ENCODE measurements around the gene TTL. TPM values are rescaled to one million over a fixed set of nuclear protein-coding genes. Genes with fewer than 3 reads are reported as not detected.
A peak's percentile ranks its signal among the peaks of the same experiment; 100 is the strongest.
"Not testable (repeated sequence)": the region's sequence is repeated elsewhere in the genome, so short reads cannot be mapped to it uniquely, and the experiment has no call there.

The TTL gene
- total RNA-seq, result 10 to 100 TPM; 11.6 to 24.2 (median 21.4) TPM

GRCh38 chr2:112481528-112482233, at the start of gene TTL:
TTL (plus strand) TSS chr2:112482156; CDS start chr2:112482345, 189 bp downstream.
- Histone ChIP-seq H3K4me1 (peaks cover 10 to 33% (median 15%) of the 10 kb centered on the region in 3 donors), H3K36me3 (peaks cover 0 to 9% (median 0%) of the 10 kb centered on the region in 3 donors), H3K27me3 (no peaks in the 10 kb centered on the region), H3K9me3 (no peaks in the 10 kb centered on the region), H3K4me3 (peak within 1 kb of the TSS; percentile 80 to 91 (median 88)), H3K27ac (peak within 1 kb of the TSS; percentile 92 to 95 (median 95))
- DNase-seq, result peak; percentile 4
- intact Hi-C loops (cut with DNase I), result no loop called here
- no peak for TF ChIP-seq POLR2A (IDR thresholded peaks at IDR 0.05)
- TF ChIP-seq, protein P1, sequence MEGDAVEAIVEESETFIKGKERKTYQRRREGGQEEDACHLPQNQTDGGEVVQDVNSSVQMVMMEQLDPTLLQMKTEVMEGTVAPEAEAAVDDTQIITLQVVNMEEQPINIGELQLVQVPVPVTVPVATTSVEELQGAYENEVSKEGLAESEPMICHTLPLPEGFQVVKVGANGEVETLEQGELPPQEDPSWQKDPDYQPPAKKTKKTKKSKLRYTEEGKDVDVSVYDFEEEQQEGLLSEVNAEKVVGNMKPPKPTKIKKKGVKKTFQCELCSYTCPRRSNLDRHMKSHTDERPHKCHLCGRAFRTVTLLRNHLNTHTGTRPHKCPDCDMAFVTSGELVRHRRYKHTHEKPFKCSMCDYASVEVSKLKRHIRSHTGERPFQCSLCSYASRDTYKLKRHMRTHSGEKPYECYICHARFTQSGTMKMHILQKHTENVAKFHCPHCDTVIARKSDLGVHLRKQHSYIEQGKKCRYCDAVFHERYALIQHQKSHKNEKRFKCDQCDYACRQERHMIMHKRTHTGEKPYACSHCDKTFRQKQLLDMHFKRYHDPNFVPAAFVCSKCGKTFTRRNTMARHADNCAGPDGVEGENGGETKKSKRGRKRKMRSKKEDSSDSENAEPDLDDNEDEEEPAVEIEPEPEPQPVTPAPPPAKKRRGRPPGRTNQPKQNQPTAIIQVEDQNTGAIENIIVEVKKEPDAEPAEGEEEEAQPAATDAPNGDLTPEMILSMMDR (IDR thresholded peaks at IDR 0.05), result peak in 1 of 6 experiments; percentile 12
- 0 to 2% methylated on average over 3 to 16 of the region's 82 CpGs for WGBS, 2 donors

- Histone ChIP-seq H3K27ac (peak overlapping the region; percentile 70 to 91 (median 88)), H3K4me1 (peaks cover 0 to 28% (median 9%) of the 10 kb centered on the region in 3 donors), H3K27me3 (peaks cover 0 to 11% (median 0%) of the 10 kb centered on the region in 4 donors), H3K4me3 (peak overlapping the region; percentile 47 to 71 (median 58))
- DNase-seq; intact Hi-C loops (cut with DNase I); H3K9me3 ChIP-seq; H3K36me3 ChIP-seq: not testable (repeated sequence)
- WGBS, 2 donors, result no CpG with 5 or more reads among the region's 22 CpGs
These were observed 49.6 kb upstream of the TTL start for GRCh38 chr2:112432390-112432734.

- no CpG with 5 or more reads among the region's 98 CpGs for WGBS, 2 donors
- H3K4me3 ChIP-seq, result peak overlapping the region; percentile 47 to 71 (median 58)
- DNase-seq; H3K36me3 ChIP-seq; H3K9me3 ChIP-seq; intact Hi-C loops (cut with DNase I): not testable (repeated sequence)
- H3K27ac ChIP-seq, result peak overlapping the region; percentile 70 to 91 (median 88)
- H3K4me1 ChIP-seq, result peaks cover 0 to 28% (median 9%) of the 10 kb centered on the region in 3 donors
- H3K27me3 ChIP-seq, result peaks cover 0 to 14% (median 0%) of the 10 kb centered on the region in 4 donors
These were observed 49.0 kb upstream of the TTL start for GRCh38 chr2:112432735-112433479.

DNA sequence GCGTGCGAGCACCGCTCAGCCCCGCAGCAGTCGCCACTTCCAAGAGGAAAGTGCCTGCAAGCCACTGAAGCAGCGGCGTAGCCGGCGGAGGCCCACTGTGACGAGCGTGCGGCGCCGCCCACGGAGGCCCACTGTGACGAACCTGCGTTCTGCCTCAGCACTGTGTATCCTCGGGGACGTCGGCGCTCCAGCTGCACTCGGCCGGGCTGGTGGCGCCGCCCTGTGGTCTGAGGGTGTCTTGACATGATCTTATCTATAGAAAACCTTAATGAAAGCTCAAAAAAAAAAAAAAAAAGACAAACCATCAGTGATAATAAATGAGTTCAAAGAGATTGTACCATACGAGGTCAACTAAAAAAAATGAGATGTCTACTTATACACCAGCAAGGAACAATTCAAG, 48.5 kb upstream of the TTL start, which contains the start of gene RGPD8:
Gene RGPD8, minus strand, starts transcription at position 166 of the 400 bp plus-strand sequence. CDS start 192 bp downstream, outside the sequence.
- DNase-seq; H3K36me3 ChIP-seq; intact Hi-C loops (cut with DNase I); H3K9me3 ChIP-seq: not testable (repeated sequence)
- H3K4me3 ChIP-seq, result peak within 1 kb of the TSS; percentile 47 to 71 (median 58)
- H3K27ac ChIP-seq, result peak within 1 kb of the TSS; percentile 70 to 91 (median 88)
- TF ChIP-seq, protein P1 (IDR thresholded peaks at IDR 0.05), result peak; percentile 33 to 69 (median 50)
- TF ChIP-seq POLR2A (IDR thresholded peaks at IDR 0.05), result peak in 1 of 4 donors; percentile 29
- H3K4me1 ChIP-seq, result peaks cover 0 to 28% (median 9%) of the 10 kb centered on the region in 3 donors
- peaks cover 0 to 14% (median 0%) of the 10 kb centered on the region in 4 donors for H3K27me3 ChIP-seq
- WGBS, 2 donors, result 0% methylated on average over 1 of the region's 26 CpGs

DNA sequence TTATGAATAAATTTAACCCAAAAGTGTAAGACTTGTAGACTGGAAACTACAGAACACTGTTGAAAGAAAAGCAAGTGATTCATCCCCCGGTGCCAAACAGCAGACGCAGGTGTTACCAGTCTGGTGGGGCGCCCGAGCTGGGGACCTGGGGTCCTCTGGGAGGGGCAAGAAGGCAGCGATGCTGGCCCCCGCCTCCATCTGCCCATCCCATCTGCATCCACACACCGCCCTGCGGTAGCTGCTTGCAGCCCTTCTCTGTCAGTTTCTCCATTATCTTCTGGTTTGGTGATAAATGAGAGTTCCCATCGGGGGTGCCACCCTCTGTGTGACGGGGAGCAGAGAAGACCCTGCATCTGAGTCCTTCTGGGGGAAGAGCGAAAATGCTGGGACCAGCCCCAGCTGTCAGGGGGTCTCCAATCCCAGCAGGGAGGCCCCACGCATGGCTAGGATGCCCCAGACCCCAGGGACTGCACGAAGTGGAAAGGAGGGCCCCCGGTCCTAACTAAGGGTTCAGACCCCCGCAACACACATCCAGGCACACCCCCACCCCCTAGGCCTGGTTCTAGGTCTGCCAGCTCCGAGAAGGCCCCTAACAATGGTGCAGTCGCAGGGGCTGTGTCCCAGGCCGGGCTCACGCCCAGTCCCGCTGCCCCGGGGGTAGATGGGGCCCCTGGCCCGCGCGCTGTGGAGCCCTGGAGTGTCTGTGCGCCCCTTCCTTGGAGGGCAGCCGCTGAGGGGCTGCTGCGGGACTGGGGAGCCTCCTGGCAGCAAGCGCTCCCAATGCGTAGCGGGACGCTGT, 47.8 kb upstream of the TTL start:
- Histone ChIP-seq H3K9me3 (no peaks in the 10 kb centered on the region), H3K27ac (no peak overlapping the region), H3K4me3 (no peak overlapping the region), H3K36me3 (no peaks in the 10 kb centered on the region), H3K27me3 (peaks cover 0 to 14% (median 0%) of the 10 kb centered on the region in 4 donors), H3K4me1 (peaks cover 0 to 28% (median 9%) of the 10 kb centered on the region in 3 donors)
- TF ChIP-seq, protein P1 (IDR thresholded peaks at IDR 0.05), result no peak
- no peak for TF ChIP-seq POLR2A (IDR thresholded peaks at IDR 0.05)
- no peak for DNase-seq
- WGBS, 2 donors, result 49 to 52% methylated on average over 8 to 11 of the region's 31 CpGs
- intact Hi-C loops (cut with DNase I), result no loop called here

GRCh38 chr2:112434890-112435715, 46.9 kb upstream of the TTL start:
- H3K36me3 ChIP-seq; H3K4me3 ChIP-seq; H3K9me3 ChIP-seq; H3K27ac ChIP-seq; intact Hi-C loops (cut with DNase I); DNase-seq: not testable (repeated sequence)
- WGBS, 2 donors, result 48 to 79% methylated on average over 6 to 9 of the region's 33 CpGs
- H3K27me3 ChIP-seq, result peaks cover 0 to 14% (median 0%) of the 10 kb centered on the region in 4 donors
- peaks cover 0 to 28% (median 9%) of the 10 kb centered on the region in 3 donors for H3K4me1 ChIP-seq

- H3K4me3 ChIP-seq; H3K36me3 ChIP-seq; intact Hi-C loops (cut with DNase I); H3K9me3 ChIP-seq; DNase-seq; H3K27ac ChIP-seq: not testable (repeated sequence)
- 67 to 87% methylated on average over 8 to 13 of the region's 18 CpGs for WGBS, 2 donors
- peaks cover 0 to 14% (median 0%) of the 10 kb centered on the region in 4 donors for H3K27me3 ChIP-seq
- H3K4me1 ChIP-seq, result peaks cover 0 to 28% (median 9%) of the 10 kb centered on the region in 3 donors
These were observed 46.1 kb upstream of the TTL start for GRCh38 chr2:112435716-112436431.

- Histone ChIP-seq H3K27me3 (peaks cover 0 to 14% (median 0%) of the 10 kb centered on the region in 4 donors), H3K4me1 (peaks cover 0 to 20% (median under 1%) of the 10 kb centered on the region in 3 donors)
- intact Hi-C loops (cut with DNase I); H3K4me3 ChIP-seq; H3K36me3 ChIP-seq; H3K9me3 ChIP-seq; H3K27ac ChIP-seq; DNase-seq: not testable (repeated sequence)
- 63% methylated on average over 2 of the region's 10 CpGs; no CpG with 5 or more reads in 1 of the 2 donors for WGBS, 2 donors
These were observed 45.0 kb upstream of the TTL start for GRCh38 chr2:112436993-112437392.

All from esophagus squamous epithelium (tissue), 5 donors.